ENCODE results near the gene ARL16.

- TF ChIP-seq CEBPB (IDR thresholded peaks at IDR 0.05; ENCODE audit: low read depth): no peak
- no peak for TF ChIP-seq ELF1 (IDR thresholded peaks at IDR 0.05; ENCODE audit: borderline replicate concordance, low read depth)
- TF ChIP-seq CTCF (IDR thresholded peaks at IDR 0.05 in 2 of 3, conservative IDR thresholded peaks at IDR 0.05 in 1 of 3; ENCODE audit: borderline replicate concordance in 1 of 3, insufficient read depth in 1 of 3, low read depth in 2 of 3, low read length in 2 of 3): no peak
- TF ChIP-seq MAX (IDR thresholded peaks at IDR 0.05): no peak
- TF ChIP-seq ATF3 (IDR thresholded peaks at IDR 0.05): no peak
- TF ChIP-seq POLR2AphosphoS5 (IDR thresholded peaks at IDR 0.05; ENCODE audit: low read depth, low read length): no peak
- no peak for TF ChIP-seq EZH2 (IDR thresholded peaks at IDR 0.05)
- no peak for TF ChIP-seq REST (IDR thresholded peaks at IDR 0.05; ENCODE audit: low read depth)
These were observed 38.3 kb downstream of the ARL16 start for GRCh38 chr17:81644976-81645952.
